HepG2 (cell line): ENCODE measurements around the gene SCUBE1. TPM values are rescaled to one million over a fixed set of nuclear protein-coding genes. Genes with fewer than 3 reads are reported as not detected.

Experiments
- AHR ChIP-seq: IDR thresholded peaks from 2 replicates; pipeline ENCODE4 v1.6.1; 2018; ENCODE audit warnings: missing genetic modification reagents, missing compliant biosample characterization
- AKAP8 ChIP-seq: sonication (generic); formaldehyde crosslinking; IDR thresholded peaks from 2 replicates; pipeline ENCODE4 v1.5.1; 2020; ENCODE audit warnings: mild to moderate bottlenecking, missing genetic modification reagents
- ATF7-NPFF ChIP-seq: sonication (generic); formaldehyde crosslinking; IDR thresholded peaks from 2 replicates; pipeline ENCODE4 v1.8.1; 2023; ENCODE audit warnings: mild to moderate bottlenecking, low read depth, missing genetic modification reagents, moderate library complexity
- DMTF1 ChIP-seq: sonication (generic); formaldehyde crosslinking; IDR thresholded peaks from 2 replicates; pipeline ENCODE4 v1.4.0; 2020; ENCODE audit warnings: mild to moderate bottlenecking, missing genetic modification reagents
- EZH2 ChIP-seq: conservative IDR thresholded peaks from 2 replicates; pipeline ENCODE4 v1.6.1; 2012; ENCODE audit warnings: mild to moderate bottlenecking, low read depth, low read length, moderate library complexity
- GTF3A ChIP-seq: sonication (generic); formaldehyde crosslinking; conservative IDR thresholded peaks from 2 replicates; pipeline ENCODE4 v1.4.0; 2020; ENCODE audit warnings: mild to moderate bottlenecking, missing genetic modification reagents
- HNRNPK ChIP-seq: fragments of 200-400 bp; formaldehyde crosslinking; IDR thresholded peaks from 2 replicates; pipeline ENCODE4 v1.6.1; 2018; ENCODE audit warnings: low read length, low read depth, moderate library complexity, mild to moderate bottlenecking; ENCODE audit not compliant: poor library complexity, severe bottlenecking
- HNRNPLL ChIP-seq: fragments of 200-400 bp; formaldehyde crosslinking; IDR thresholded peaks from 2 replicates; pipeline ENCODE4 v1.6.1; 2017; ENCODE audit warnings: mild to moderate bottlenecking, low read depth, low read length; ENCODE audit not compliant: poor library complexity, severe bottlenecking
- MXD3 ChIP-seq: IDR thresholded peaks from 2 replicates; pipeline ENCODE4 v1.6.1; 2016; ENCODE audit warnings: mild to moderate bottlenecking, missing biosample characterization, missing genetic modification reagents
- NR2C2 ChIP-seq: sonication (generic); formaldehyde crosslinking; IDR thresholded peaks from 2 replicates; pipeline ENCODE4 v1.4.0; 2020; ENCODE audit warnings: missing genetic modification reagents, mild to moderate bottlenecking, moderate library complexity, borderline replicate concordance
- RCOR2 ChIP-seq: IDR thresholded peaks from 2 replicates; pipeline ENCODE4 v1.6.1; 2016; ENCODE audit warnings: missing biosample characterization, missing genetic modification reagents
- ZFP1 ChIP-seq: IDR thresholded peaks from 2 replicates; pipeline ENCODE4 v1.6.1; 2016
- ZFY ChIP-seq: sonication (generic); formaldehyde crosslinking; IDR thresholded peaks from 2 replicates; pipeline ENCODE4 v1.4.0; 2020; ENCODE audit warnings: missing genetic modification reagents
- ZNF354B ChIP-seq: sonication (generic); formaldehyde crosslinking; IDR thresholded peaks from 2 replicates; pipeline ENCODE4 v1.8.0; 2022; ENCODE audit warnings: mild to moderate bottlenecking, missing genetic modification reagents
- ZNF44 ChIP-seq: sonication (generic); formaldehyde crosslinking; IDR thresholded peaks from 2 replicates; pipeline ENCODE4 v1.5.1; 2020; ENCODE audit warnings: mild to moderate bottlenecking, missing genetic modification reagents
- ZNF441 ChIP-seq: sonication (generic); formaldehyde crosslinking; IDR thresholded peaks from 2 replicates; pipeline ENCODE4 v1.7.0; 2021; ENCODE audit warnings: missing genetic modification reagents, borderline replicate concordance
- ZNF768 ChIP-seq: sonication (generic); formaldehyde crosslinking; IDR thresholded peaks from 2 replicates; pipeline ENCODE4 v1.4.0; 2020; ENCODE audit warnings: missing genetic modification reagents
- ZSCAN12 ChIP-seq: sonication (generic); formaldehyde crosslinking; IDR thresholded peaks from 2 replicates; pipeline ENCODE4 v1.9.0; 2021; ENCODE audit warnings: mild to moderate bottlenecking, missing genetic modification reagents
- polyA plus RNA-seq, 8 experiments: library from polyadenylated mRNA; depleted of rRNA in 3 of 8; stranded (reverse) in 7 of 8; unstranded in 1 of 8; fragments of >200 nt; fragmentation: Illumina TruSeq in 4 of 8; extraction: Trizol in 4 of 8; gene quantifications; 2 replicates each; pipeline versions ENCODE4 v1.2.1 to v1.2.3, GENCODE V29; 2011 to 2016; ENCODE audit warnings: low read depth in 4 of 8, missing spikeins in 1 of 8, mixed read lengths in 1 of 8; ENCODE audit not compliant: insufficient read depth in 1 of 8
- total RNA-seq, 5 experiments: library from RNA; depleted of rRNA; stranded (reverse); fragments of >200 nt; fragmentation: Illumina TruSeq; extraction: Trizol; gene quantifications; 2 replicates each; pipeline ENCODE4 v1.2.3, GENCODE V29; 2016; ENCODE audit warnings: low read depth in 1 of 5
- TF ChIP-seq, protein P1 (sequence below): IDR thresholded peaks from 2 replicates; pipeline ENCODE4 v1.6.1; 2016; ENCODE audit warnings: low read depth, borderline replicate concordance
- TF ChIP-seq, protein P2 (sequence below): sonication (generic); formaldehyde crosslinking; IDR thresholded peaks from 2 replicates; pipeline ENCODE4 v1.8.1; 2023; ENCODE audit warnings: mild to moderate bottlenecking, missing genetic modification reagents
- TF ChIP-seq, protein P3 (sequence below): sonication (generic); formaldehyde crosslinking; IDR thresholded peaks from 2 replicates; pipeline ENCODE4 v1.5.1; 2020; ENCODE audit warnings: missing genetic modification reagents, mild to moderate bottlenecking, borderline replicate concordance
- TF ChIP-seq, protein P4 (sequence below), 2 experiments: fragments of 450-650 bp in 1 of 2; sonication (generic) in 1 of 2; formaldehyde crosslinking; IDR thresholded peaks; 2 replicates each; pipeline versions ENCODE4 v1.5.0 to v1.8.0; 2020 to 2022; ENCODE audit warnings: mild to moderate bottlenecking in 1 of 2, missing genetic modification reagents in 1 of 2

The SCUBE1 gene
- total and polyA plus RNA-seq, 2 of the 13 experiments (the other 11 are each of a cell fraction or from before 2014, with no cell fraction given), result under 0.01 to 0.05 TPM

- TF ChIP-seq NR2C2 (CRISPR knock-in tag) (no peak), DMTF1 (no peak), EZH2 (no peak), ZSCAN12 (CRISPR knock-in tag) (no peak), ZNF768 (CRISPR knock-in tag) (no peak), MXD3 (CRISPR knock-in tag) (no peak), ZFP1 (CRISPR knock-in tag) (no peak), GTF3A (CRISPR knock-in tag) (no peak), HNRNPK (no peak), ZFY (peak; percentile 36; the same call in 1 of the 2 replicates), ZNF354B (CRISPR knock-in tag) (no peak), ATF7-NPFF (no peak), ZNF441 (CRISPR knock-in tag) (no peak), HNRNPLL (no peak), RCOR2 (CRISPR knock-in tag) (no peak), ZNF44 (CRISPR knock-in tag) (no peak), AHR (CRISPR knock-in tag) (no peak), AKAP8 (no peak)
- TF ChIP-seq, protein P1, sequence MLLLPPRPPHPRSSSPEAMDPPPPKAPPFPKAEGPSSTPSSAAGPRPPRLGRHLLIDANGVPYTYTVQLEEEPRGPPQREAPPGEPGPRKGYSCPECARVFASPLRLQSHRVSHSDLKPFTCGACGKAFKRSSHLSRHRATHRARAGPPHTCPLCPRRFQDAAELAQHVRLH, result no peak
- TF ChIP-seq, protein P2, sequence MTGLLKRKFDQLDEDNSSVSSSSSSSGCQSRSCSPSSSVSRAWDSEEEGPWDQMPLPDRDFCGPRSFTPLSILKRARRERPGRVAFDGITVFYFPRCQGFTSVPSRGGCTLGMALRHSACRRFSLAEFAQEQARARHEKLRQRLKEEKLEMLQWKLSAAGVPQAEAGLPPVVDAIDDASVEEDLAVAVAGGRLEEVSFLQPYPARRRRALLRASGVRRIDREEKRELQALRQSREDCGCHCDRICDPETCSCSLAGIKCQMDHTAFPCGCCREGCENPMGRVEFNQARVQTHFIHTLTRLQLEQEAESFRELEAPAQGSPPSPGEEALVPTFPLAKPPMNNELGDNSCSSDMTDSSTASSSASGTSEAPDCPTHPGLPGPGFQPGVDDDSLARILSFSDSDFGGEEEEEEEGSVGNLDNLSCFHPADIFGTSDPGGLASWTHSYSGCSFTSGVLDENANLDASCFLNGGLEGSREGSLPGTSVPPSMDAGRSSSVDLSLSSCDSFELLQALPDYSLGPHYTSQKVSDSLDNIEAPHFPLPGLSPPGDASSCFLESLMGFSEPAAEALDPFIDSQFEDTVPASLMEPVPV, result no peak
- TF ChIP-seq, protein P3, sequence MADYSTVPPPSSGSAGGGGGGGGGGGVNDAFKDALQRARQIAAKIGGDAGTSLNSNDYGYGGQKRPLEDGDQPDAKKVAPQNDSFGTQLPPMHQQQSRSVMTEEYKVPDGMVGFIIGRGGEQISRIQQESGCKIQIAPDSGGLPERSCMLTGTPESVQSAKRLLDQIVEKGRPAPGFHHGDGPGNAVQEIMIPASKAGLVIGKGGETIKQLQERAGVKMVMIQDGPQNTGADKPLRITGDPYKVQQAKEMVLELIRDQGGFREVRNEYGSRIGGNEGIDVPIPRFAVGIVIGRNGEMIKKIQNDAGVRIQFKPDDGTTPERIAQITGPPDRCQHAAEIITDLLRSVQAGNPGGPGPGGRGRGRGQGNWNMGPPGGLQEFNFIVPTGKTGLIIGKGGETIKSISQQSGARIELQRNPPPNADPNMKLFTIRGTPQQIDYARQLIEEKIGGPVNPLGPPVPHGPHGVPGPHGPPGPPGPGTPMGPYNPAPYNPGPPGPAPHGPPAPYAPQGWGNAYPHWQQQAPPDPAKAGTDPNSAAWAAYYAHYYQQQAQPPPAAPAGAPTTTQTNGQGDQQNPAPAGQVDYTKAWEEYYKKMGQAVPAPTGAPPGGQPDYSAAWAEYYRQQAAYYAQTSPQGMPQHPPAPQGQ (CRISPR knock-in tag), result no peak
- TF ChIP-seq, protein P4, sequence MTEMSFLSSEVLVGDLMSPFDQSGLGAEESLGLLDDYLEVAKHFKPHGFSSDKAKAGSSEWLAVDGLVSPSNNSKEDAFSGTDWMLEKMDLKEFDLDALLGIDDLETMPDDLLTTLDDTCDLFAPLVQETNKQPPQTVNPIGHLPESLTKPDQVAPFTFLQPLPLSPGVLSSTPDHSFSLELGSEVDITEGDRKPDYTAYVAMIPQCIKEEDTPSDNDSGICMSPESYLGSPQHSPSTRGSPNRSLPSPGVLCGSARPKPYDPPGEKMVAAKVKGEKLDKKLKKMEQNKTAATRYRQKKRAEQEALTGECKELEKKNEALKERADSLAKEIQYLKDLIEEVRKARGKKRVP (CRISPR knock-in tag; IDR thresholded peaks at IDR 0.05), result no peak
Observed at GRCh38 chr22:43238526-43239006, 104.6 kb downstream of the SCUBE1 start (continued).
